Neural cell (in vitro differentiated cells): ENCODE data around the gene SLC35G1. TPM values are rescaled to one million over a fixed set of nuclear protein-coding genes. Genes with fewer than 3 reads are reported as not detected.

Experiments
- H2AFZ ChIP-seq: fragments of 200-600, 300-800 bp; sonication (generic), shearing (Covaris generic); 2 replicates; pipeline ENCODE4 v1.6.0; 2014; ENCODE audit warnings: low read depth, mild to moderate bottlenecking, antibody characterized with exemption, low read length, moderate library complexity
- H3F3A ChIP-seq: fragments of 200-600 bp; shearing (Covaris generic); 2 replicates; pipeline ENCODE4 v1.6.1; 2016; ENCODE audit warnings: mild to moderate bottlenecking, moderate library complexity, mixed read lengths, antibody characterized with exemption, low read length; ENCODE audit not compliant: insufficient read depth, poor library complexity, severe bottlenecking
- H3K27ac ChIP-seq: fragments of 200-600, 300-800 bp; sonication (generic), shearing (Covaris generic); 2 replicates; pipeline ENCODE4 v1.5.1; 2014; ENCODE audit warnings: mild to moderate bottlenecking, low read length, moderate library complexity
- H3K27me3 ChIP-seq: fragments of 300-800, 200-600 bp; sonication (generic), shearing (Covaris generic); 2 replicates; pipeline ENCODE4 v1.6.0; 2014; ENCODE audit warnings: mild to moderate bottlenecking, low read depth, low read length, moderate library complexity; ENCODE audit not compliant: insufficient read depth
- H3K36me3 ChIP-seq: fragments of 300-800, 200-600 bp; sonication (generic), shearing (Covaris generic); 2 replicates; pipeline ENCODE4 v1.5.1; 2014; ENCODE audit warnings: mild to moderate bottlenecking, antibody characterized with exemption, low read length, moderate library complexity; ENCODE audit not compliant: insufficient read depth
- H3K4me2 ChIP-seq: fragments of 300-800, 200-600 bp; sonication (generic), shearing (Covaris generic); 2 replicates; pipeline ENCODE4 v1.6.0; 2014; ENCODE audit warnings: mild to moderate bottlenecking, low read length
- H3K4me3 ChIP-seq: fragments of 300-800, 200-600 bp; sonication (generic), shearing (Covaris generic); 2 replicates; pipeline ENCODE4 v1.5.1; 2014; ENCODE audit warnings: mild to moderate bottlenecking, low read length, moderate library complexity
- H3K79me2 ChIP-seq: fragments of 200-600 bp; shearing (Covaris generic); replicated peaks from 2 replicates; pipeline ENCODE4 v1.6.0; 2014; ENCODE audit warnings: mild to moderate bottlenecking, low read length, moderate library complexity; ENCODE audit not compliant: insufficient read depth
- H3K9ac ChIP-seq: fragments of 300-800, 200-600 bp; sonication (generic), shearing (Covaris generic); 2 replicates; pipeline ENCODE4 v1.6.1; 2016; ENCODE audit warnings: mild to moderate bottlenecking, low read length, mixed read lengths
- H3K9me2 ChIP-seq: fragments of 200-600 bp; shearing (Covaris generic); 2 replicates; pipeline ENCODE4 v1.6.1; 2016; ENCODE audit warnings: mild to moderate bottlenecking, low read length, mixed read lengths; ENCODE audit not compliant: insufficient read depth
- H3K9me3 ChIP-seq: fragments of 200-600, 300-800 bp; sonication (generic), shearing (Covaris generic); 2 replicates; pipeline ENCODE4 v1.6.1; 2016; ENCODE audit warnings: mild to moderate bottlenecking, mixed run types, low read length, moderate library complexity, mixed read lengths
- H4K20me1 ChIP-seq: fragments of 200-600 bp; shearing (Covaris generic); 2 replicates; pipeline ENCODE4 v1.6.1; 2016; ENCODE audit warnings: mild to moderate bottlenecking, mixed run types; ENCODE audit not compliant: insufficient read depth
- CTCF ChIP-seq: fragments of 450-650 bp; IDR thresholded peaks from 2 replicates; pipeline ENCODE4 v1.5.1; 2014; ENCODE audit warnings: antibody characterized with exemption, mild to moderate bottlenecking, moderate library complexity; ENCODE audit not compliant: poor library complexity, severe bottlenecking
- EP300 ChIP-seq: fragments of 450-650 bp; conservative IDR thresholded peaks from 2 replicates; pipeline ENCODE4 v1.6.1; 2014; ENCODE audit warnings: antibody characterized with exemption, mild to moderate bottlenecking, moderate library complexity; ENCODE audit not compliant: poor library complexity, severe bottlenecking
- EZH2 ChIP-seq: fragments of 200-600, 300-800 bp; shearing (Covaris generic), sonication (generic); IDR thresholded peaks from 2 replicates; pipeline ENCODE4 v1.6.1; 2014; ENCODE audit warnings: antibody characterized with exemption, low read length, borderline replicate concordance, mild to moderate bottlenecking; ENCODE audit not compliant: insufficient read depth, poor library complexity, severe bottlenecking
- MXI1 ChIP-seq: fragments of 450-650 bp; conservative IDR thresholded peaks from 2 replicates; pipeline ENCODE4 v1.6.1; 2014; ENCODE audit warnings: antibody characterized with exemption, mild to moderate bottlenecking; ENCODE audit not compliant: poor library complexity, severe bottlenecking
- POLR2AphosphoS5 ChIP-seq: IDR thresholded peaks from 2 replicates; pipeline ENCODE4 v1.6.1; 2012
- RAD21 ChIP-seq: fragments of 450-650 bp; conservative IDR thresholded peaks from 2 replicates; pipeline ENCODE4 v1.6.1; 2014; ENCODE audit warnings: antibody characterized with exemption, mild to moderate bottlenecking, moderate library complexity
- REST ChIP-seq: IDR thresholded peaks from 2 replicates; pipeline ENCODE4 v1.6.1; 2012; ENCODE audit warnings: borderline replicate concordance
- SMC3 ChIP-seq: fragments of 450-650 bp; conservative IDR thresholded peaks from 2 replicates; pipeline ENCODE4 v1.6.1; 2014; ENCODE audit warnings: antibody characterized with exemption, mild to moderate bottlenecking, moderate library complexity; ENCODE audit not compliant: poor library complexity
- TAF1 ChIP-seq: IDR thresholded peaks from 2 replicates; pipeline ENCODE4 v1.6.1; 2012; ENCODE audit warnings: low read depth
- polyA plus RNA-seq: library from polyadenylated mRNA; depleted of rRNA; stranded (reverse); fragments of >200 nt; gene quantifications from 2 replicates; pipeline ENCODE4 v1.2.3, GENCODE V29; 2014

Gene SLC35G1
- polyA plus RNA-seq, 1 donor from 2014 or later = 3.3 TPM

GRCh38 chr10:93873420-93874115, 20.2 kb upstream of the SLC35G1 start:
- TF ChIP-seq SMC3 (no peak), POLR2AphosphoS5 (no peak)
- Histone ChIP-seq H3K4me3 (no peak overlapping the region), H3K9ac (no peak overlapping the region), H2AFZ (no peak overlapping the region), H3K4me2 (no peak overlapping the region), H3F3A (no peaks in the 10 kb centered on the region), H3K27ac (no peak overlapping the region), H4K20me1 (no peaks in the 10 kb centered on the region), H3K79me2 (no peaks in the 10 kb centered on the region), H3K36me3 (no peaks in the 10 kb centered on the region), H3K27me3 (no peaks in the 10 kb centered on the region), H3K9me3 (no peaks in the 10 kb centered on the region), H3K9me2 (no peaks in the 10 kb centered on the region)

- Histone ChIP-seq H3F3A (no peaks in the 10 kb centered on the region), H3K36me3 (no peaks in the 10 kb centered on the region), H4K20me1 (no peaks in the 10 kb centered on the region), H3K9me3 (no peaks in the 10 kb centered on the region), H3K79me2 (no peaks in the 10 kb centered on the region), H3K4me2 (no peak overlapping the region), H3K27me3 (no peaks in the 10 kb centered on the region), H3K4me3 (no peak overlapping the region), H3K27ac (no peak overlapping the region), H3K9ac (no peak overlapping the region), H3K9me2 (no peaks in the 10 kb centered on the region), H2AFZ (no peak overlapping the region)
- peak; percentile 55 for TF ChIP-seq POLR2AphosphoS5
- no peak for TF ChIP-seq REST
- peak; percentile 14 for TF ChIP-seq EP300
Measured at GRCh38 chr10:93874309-93875031, 19.3 kb upstream of the SLC35G1 start.

GRCh38 chr10:93875032-93875358, 18.8 kb upstream of the SLC35G1 start:
- no peak overlapping the region for H3K4me3 ChIP-seq
- no peaks in the 10 kb centered on the region for H3K9me3 ChIP-seq
- no peaks in the 10 kb centered on the region for H3K27me3 ChIP-seq
- no peak overlapping the region for H3K9ac ChIP-seq
- no peak overlapping the region for H3K4me2 ChIP-seq
- TF ChIP-seq MXI1 = no peak
- H3F3A ChIP-seq = no peaks in the 10 kb centered on the region
- no peaks in the 10 kb centered on the region for H3K9me2 ChIP-seq
- H4K20me1 ChIP-seq = no peaks in the 10 kb centered on the region
- no peak overlapping the region for H2AFZ ChIP-seq
- H3K27ac ChIP-seq = no peak overlapping the region
- no peaks in the 10 kb centered on the region for H3K36me3 ChIP-seq
- H3K79me2 ChIP-seq = no peaks in the 10 kb centered on the region

GRCh38 chr10:93876381-93876780, 17.4 kb upstream of the SLC35G1 start:
- Histone ChIP-seq H3K4me3 (no peak overlapping the region), H3K36me3 (no peaks in the 10 kb centered on the region), H3K79me2 (no peaks in the 10 kb centered on the region), H2AFZ (no peak overlapping the region), H3K27ac (no peak overlapping the region), H3F3A (no peaks in the 10 kb centered on the region), H3K9ac (no peak overlapping the region), H4K20me1 (no peaks in the 10 kb centered on the region), H3K9me3 (no peaks in the 10 kb centered on the region), H3K9me2 (no peaks in the 10 kb centered on the region), H3K4me2 (no peak overlapping the region), H3K27me3 (no peaks in the 10 kb centered on the region)
- TF ChIP-seq MXI1 (no peak), SMC3 (no peak), TAF1 (no peak), EP300 (no peak), CTCF (no peak), RAD21 (no peak), POLR2AphosphoS5 (no peak), EZH2 (no peak)
